HG02852 (cell line): ENCODE results near the gene SHC3.

Experiments
- ATAC-seq: cut with Tn5 transposase; IDR thresholded peaks from one replicate; pipeline ENCODE4 v1.9.1; 2021; ENCODE audit warnings: mild to moderate bottlenecking, moderate library complexity; ENCODE audit not compliant: unreplicated experiment

Gene SHC3

GRCh38 chr9:89006996-89007967 lies 171.3 kb downstream of the SHC3 start:
- ATAC-seq, result no peak

GRCh38 chr9:89006267-89006666 lies 172.4 kb downstream of the SHC3 start:
- no peak for ATAC-seq

- no peak for ATAC-seq
Measured at GRCh38 chr9:89005323-89005722, 173.3 kb downstream of the SHC3 start.

GRCh38 chr9:89002987-89003386 lies 175.6 kb downstream of the SHC3 start:
- no peak for ATAC-seq

- no peak for ATAC-seq
Measured at GRCh38 chr9:89001917-89002540, 176.6 kb downstream of the SHC3 start.

- no peak for ATAC-seq
Measured at GRCh38 chr9:89000973-89001916, 177.4 kb downstream of the SHC3 start.

GRCh38 chr9:89000371-89000781 lies 178.2 kb downstream of the SHC3 start:
- no peak for ATAC-seq

GRCh38 chr9:88998911-88999310 lies 179.7 kb downstream of the SHC3 start:
- no peak for ATAC-seq

- no peak for ATAC-seq
Measured at GRCh38 chr9:88998503-88998902, 180.1 kb downstream of the SHC3 start.

GRCh38 chr9:88997646-88998045 lies 181.0 kb downstream of the SHC3 start:
- ATAC-seq, result no peak

GRCh38 chr9:88996921-88997235 lies 181.7 kb downstream of the SHC3 start:
- no peak for ATAC-seq

- ATAC-seq, result no peak
Measured at GRCh38 chr9:88996046-88996920, 182.3 kb downstream of the SHC3 start.

- ATAC-seq, result no peak
Measured at GRCh38 chr9:88995627-88996026, 183.0 kb downstream of the SHC3 start.

- ATAC-seq, result no peak
Measured at GRCh38 chr9:88995200-88995577, 183.4 kb downstream of the SHC3 start.

GRCh38 chr9:88994469-88995199 lies 184.0 kb downstream of the SHC3 start:
- no peak for ATAC-seq

- ATAC-seq, result no peak
Measured at GRCh38 chr9:88993871-88994460, 184.7 kb downstream of the SHC3 start.

- no peak for ATAC-seq
Measured at GRCh38 chr9:88993327-88993726, 185.3 kb downstream of the SHC3 start.

- no peak for ATAC-seq
Measured at GRCh38 chr9:88992556-88992955, 186.1 kb downstream of the SHC3 start.
